GM18907 (cell line): Measurements from ENCODE around the gene ASIC1.
"Not testable (repeated sequence)": the region's sequence is repeated elsewhere in the genome, so short reads cannot be mapped to it uniquely, and the experiment has no call there.

Experiments used
- ATAC-seq: cut with Tn5 transposase; IDR thresholded peaks from one replicate; pipeline ENCODE4 v1.9.1; 2021; ENCODE audit warnings: mild to moderate bottlenecking, moderate library complexity; ENCODE audit not compliant: unreplicated experiment

The ASIC1 gene

DNA sequence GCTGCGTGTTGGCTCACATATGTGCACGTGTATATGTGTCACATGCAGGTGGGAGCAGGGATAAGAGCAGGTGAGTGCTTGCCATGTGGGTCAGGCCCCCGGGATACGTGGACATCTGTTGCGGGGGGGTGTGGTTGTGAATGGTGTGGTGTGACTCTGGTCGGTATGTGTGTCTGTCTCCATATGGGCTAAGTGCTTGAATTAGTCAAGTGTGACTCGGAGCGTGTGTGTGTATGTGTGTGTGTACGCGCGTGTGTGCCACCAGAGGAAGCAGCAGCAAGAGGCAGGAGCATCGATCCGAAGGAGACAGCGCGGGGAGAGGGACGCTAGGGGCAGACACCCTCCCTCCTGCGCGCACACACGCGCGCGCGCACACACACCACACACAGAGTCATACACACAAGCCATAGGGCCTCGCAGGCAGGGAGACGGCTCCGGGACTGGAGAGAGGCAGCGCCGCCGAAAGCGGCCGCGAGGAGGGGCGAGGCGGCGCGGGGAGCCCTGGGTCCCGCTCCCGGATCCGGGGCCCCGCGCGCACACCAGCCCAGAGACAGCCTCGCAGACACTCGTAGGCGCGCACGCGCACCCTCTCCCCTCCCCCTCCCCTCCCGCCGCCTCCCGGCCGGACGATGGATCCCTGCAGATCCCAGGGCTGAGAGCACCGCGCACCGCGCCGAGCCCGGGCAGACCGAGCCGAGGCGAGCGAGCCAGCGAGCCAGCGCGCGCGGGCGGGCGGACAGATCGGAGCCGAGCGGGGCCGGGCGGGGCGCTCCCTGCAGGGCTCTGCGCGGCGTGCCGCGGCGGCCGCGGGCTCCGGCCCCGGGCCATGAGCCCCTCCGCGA lies at the start of gene ASIC1:
ASIC1 (plus strand) TSS at position 597 of the 842 bp plus-strand sequence. CDS start 1,171 bp downstream, outside the sequence.
- no peak for ATAC-seq

GRCh38 chr12:50013361-50014147 lies 43.8 kb upstream of the ASIC1 start:
- ATAC-seq = no peak

- no peak for ATAC-seq
Measured at GRCh38 chr12:50014342-50014741, 43.1 kb upstream of the ASIC1 start.

- ATAC-seq = no peak
Measured at GRCh38 chr12:50016501-50017475, 40.6 kb upstream of the ASIC1 start.

DNA sequence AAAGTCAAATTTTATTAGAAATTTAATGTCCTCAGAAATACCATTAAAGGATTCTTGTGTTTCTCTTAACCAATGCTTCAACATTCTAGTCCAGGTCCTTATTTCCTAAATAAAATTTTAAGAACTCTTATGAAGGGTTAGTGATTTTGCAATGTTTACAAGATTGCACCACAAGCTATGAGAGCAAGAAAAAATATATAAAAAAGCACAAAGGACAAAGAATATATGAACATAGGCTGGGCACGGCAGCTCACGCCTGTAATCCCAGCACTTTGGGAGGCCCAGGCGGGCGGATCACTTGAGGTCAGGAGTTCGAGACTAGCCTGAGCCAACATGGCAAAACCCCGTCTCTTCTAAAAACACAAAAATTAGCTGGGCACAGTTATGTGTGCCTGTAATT lies 39.8 kb upstream of the ASIC1 start:
- ATAC-seq = no peak

GRCh38 chr12:50018154-50018553 lies 39.2 kb upstream of the ASIC1 start:
- ATAC-seq = no peak

DNA sequence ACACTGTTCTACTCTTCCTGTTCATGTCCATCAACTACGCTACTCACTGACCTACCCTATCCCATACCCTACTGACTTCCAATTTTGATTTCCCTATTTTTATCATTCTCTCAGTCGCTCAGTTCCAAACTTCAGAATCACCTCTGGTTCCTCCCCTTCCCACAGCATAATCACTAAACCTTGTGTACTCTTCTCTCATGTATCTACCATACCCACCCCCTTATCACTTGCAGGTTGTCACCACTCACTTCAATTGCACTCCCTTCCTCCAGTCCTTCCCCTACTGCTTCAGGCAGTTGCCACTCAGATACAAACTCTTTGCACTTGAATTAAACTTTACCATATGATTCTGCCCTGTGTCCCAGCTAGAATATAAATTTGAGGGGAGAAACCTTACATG lies 38.4 kb upstream of the ASIC1 start:
- no peak for ATAC-seq

DNA sequence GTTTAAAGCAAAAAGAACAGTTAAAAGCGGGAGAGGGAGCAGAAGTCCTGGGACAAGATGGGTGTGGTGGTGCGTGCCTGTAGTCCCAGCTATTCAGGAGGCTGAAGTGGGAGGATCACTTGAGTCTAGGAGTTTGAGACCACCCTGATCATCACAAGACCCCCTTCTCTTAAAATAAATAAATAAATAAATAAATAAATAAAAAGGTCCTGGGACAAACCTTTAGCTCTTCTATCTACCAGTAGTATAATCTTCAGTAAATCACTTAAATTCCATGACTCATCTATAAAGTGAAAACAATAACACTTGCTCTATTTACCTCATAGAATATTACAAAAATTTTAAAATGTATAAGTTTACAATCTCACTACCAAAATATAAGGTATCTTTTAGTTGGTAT lies 37.9 kb upstream of the ASIC1 start:
- ATAC-seq = no peak

DNA sequence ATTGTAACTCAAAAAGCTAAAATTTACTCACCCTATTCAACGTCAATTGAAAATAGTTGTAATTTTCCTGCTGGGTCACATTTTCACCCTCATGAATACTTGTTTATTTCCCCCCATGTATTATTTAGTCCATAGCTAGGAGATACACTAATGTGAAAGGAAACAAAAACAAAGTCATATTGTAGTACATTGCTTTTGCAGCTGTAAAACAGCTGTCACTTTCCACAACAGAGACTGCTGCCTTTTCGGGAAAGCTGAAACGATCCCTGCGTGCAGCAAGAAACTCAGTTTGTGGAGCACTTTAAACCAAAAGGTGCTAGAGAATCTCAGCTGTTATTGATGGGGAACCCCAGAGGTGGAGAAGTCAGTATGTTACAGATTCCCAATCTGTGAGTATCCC lies 36.4 kb upstream of the ASIC1 start:
- ATAC-seq = no peak

DNA sequence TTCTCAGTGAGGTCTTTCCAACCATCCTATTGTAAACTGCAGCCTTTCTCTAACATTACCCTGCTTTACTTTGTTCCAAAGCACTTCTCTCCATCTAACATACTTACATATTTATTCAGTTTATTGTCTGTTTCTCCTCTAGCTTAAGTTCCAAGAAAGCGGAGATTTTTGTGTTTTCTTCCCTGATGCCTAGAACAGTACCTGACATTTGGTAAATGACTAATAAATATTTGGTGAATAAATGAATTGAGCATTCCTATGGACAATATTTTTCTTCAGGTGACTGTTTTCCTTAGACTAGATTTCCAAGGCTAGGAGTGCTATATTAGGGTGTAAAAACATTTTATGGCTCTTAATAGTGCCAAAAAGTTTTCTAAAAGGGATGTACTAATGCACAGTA lies 34.5 kb upstream of the ASIC1 start:
- ATAC-seq = no peak

GRCh38 chr12:50024227-50024626 lies 33.2 kb upstream of the ASIC1 start:
- no peak for ATAC-seq

- peak; percentile 22 for ATAC-seq
Measured at GRCh38 chr12:50024805-50025186, 32.6 kb upstream of the ASIC1 start.

GRCh38 chr12:50025187-50026059 lies 32.0 kb upstream of the ASIC1 start, which contains the start of gene RACGAP1:
Gene RACGAP1 (minus strand): TSS chr12:50025494. CDS start chr12:50016715, 8,779 bp downstream.
- ATAC-seq = peak; percentile 96

- ATAC-seq = no peak
Measured at GRCh38 chr12:50026691-50027090, 30.7 kb upstream of the ASIC1 start.

DNA sequence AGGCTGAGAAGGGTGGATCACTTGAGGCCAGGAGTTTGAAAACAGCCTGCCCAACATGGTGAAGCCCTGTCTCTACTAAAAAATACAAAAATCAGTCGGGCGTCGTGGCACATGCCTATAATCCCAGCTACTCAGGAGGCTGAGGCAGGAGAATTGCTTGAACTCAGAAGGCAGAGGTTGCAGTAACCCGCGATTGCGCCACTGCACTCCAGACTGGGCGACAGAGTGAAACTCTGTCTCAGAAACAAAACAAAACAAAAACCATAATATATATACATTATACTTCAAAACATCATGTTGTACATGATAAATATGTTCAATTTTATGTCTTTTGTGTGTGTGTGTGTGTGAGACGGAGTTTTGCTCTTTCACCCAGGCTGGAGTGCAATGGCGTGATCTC lies 26.9 kb upstream of the ASIC1 start:
- not testable (repeated sequence) for ATAC-seq

DNA sequence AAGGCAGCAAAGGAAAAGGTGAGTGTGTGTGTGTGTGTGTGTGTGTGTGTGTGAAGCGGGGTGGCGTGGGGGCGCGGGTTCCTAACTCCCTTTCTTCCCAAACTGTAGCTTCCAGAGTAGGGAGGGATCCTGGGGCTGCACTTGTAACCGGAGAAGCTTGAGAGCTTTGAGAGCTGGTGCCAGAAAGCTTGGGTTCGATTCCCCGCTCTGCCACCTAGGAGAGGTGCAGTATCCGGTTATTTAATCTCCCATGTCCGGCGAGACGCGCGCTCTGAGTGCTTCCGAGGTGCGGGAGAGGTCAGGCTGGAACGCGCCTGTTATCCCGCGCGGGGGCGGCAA lies 24.9 kb upstream of the ASIC1 start:
- ATAC-seq = no peak

DNA sequence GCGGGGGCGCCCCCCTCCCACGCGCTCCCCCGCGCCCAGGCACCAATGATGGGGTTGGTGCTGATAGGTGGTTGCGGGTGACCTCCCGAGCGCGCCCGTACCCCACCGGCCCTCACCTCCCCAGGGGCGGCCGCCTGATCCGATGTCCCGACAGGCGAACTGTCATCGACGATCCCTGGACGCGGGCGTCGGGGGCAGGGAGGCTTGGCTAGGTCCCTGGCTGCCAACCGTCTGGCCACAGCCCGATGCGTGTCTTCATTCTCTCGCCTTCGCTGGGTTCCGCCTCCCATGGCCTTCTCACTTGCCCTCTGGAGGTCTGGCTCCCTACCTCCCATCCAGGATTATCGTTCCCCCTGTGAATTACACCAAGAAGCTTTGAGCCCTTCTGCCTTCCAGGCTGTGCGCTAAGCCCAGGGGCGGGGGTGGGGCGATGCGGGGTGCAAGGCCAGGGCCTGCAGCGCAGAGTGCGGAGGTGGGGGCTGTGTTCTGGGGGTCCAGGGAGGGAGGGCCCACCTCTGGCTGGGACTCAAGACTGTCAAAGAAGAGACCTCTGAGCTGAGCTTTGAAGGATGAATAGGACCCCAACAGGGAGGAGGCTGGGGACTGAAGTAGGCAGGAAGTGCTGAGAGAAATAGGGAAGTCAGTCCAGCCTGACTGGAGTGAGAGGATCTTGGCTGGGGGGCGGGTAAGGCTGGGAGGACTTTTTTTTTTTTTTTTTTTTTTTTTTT lies 24.4 kb upstream of the ASIC1 start:
- no peak for ATAC-seq

GRCh38 chr12:50038336-50038735 lies 19.1 kb upstream of the ASIC1 start:
- no peak for ATAC-seq

DNA sequence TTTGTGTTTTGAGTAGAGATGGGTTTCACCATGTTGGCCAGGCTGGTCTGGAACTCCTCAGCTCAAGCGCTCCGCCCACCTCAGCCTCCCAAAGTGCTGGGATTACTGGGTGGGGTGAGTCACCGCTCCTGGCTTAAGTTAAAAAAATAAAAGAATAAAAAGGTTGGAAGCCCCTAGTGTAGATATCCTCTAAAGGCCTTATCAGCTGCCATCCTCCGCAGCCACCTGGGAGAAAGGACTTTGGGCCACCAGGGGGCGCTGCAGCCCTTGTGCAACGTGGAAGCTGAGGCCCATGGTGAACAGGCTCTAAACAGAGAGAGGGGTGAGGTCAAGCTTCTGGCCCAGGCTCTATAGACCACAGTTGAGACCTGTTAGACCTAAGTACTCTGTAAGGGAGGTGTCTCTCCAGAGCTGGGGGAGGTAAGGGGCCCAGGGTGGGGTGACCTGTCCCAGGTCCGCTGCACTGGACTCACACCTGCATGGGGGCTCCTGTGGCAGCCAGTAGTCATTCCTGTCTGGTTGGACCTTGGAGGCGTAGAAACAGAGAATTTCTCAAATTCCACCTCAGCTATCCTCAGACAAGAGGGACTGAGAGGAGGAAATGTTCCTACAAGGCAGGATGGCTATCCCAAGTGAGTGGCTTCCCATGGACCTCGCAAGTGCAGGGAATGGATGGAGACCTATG lies 18.1 kb upstream of the ASIC1 start:
- ATAC-seq = no peak
